ENCODE data around the gene TMEM178A. TPM values are rescaled to one million over a fixed set of nuclear protein-coding genes. Genes with fewer than 3 reads are reported as not detected.

Gene TMEM178A
- total and polyA plus RNA-seq, 2 of the 8 experiments (the other 6 are each of a cell fraction or from before 2014, with no cell fraction given): 11.2 to 14.9 TPM

GRCh38 chr2:39755466-39755865, 89.7 kb downstream of the TMEM178A start (continued):
- TF ChIP-seq CHD7 (IDR thresholded peaks at IDR 0.05; ENCODE audit: insufficient replicate concordance, low read length) (no peak), KDM1A (IDR thresholded peaks at IDR 0.05; ENCODE audit: borderline replicate concordance, low read length) (no peak), YY1 (IDR thresholded peaks at IDR 0.05; ENCODE audit: low read depth, low read length) (no peak), POU5F1 (IDR thresholded peaks at IDR 0.05; ENCODE audit: low read depth, low read length) (no peak), SAP30 (IDR thresholded peaks at IDR 0.05; ENCODE audit: insufficient read depth, insufficient replicate concordance, low read length) (no peak), EGR1 (IDR thresholded peaks at IDR 0.05; ENCODE audit: borderline replicate concordance, low read depth, low read length) (no peak), E2F6 (IDR thresholded peaks at IDR 0.05) (no peak), FOSL1 (IDR thresholded peaks at IDR 0.05; ENCODE audit: insufficient read depth, low read depth, low read length) (no peak), CBX8 (IDR thresholded peaks at IDR 0.05; ENCODE audit: borderline replicate concordance, low read depth, low read length) (no peak), GTF2F1 (IDR thresholded peaks at IDR 0.05; ENCODE audit: borderline replicate concordance, low read depth, low read length) (no peak), SRF (IDR thresholded peaks at IDR 0.05; ENCODE audit: low read depth, low read length) (no peak)

Measured in H1 (cell line).